HL-60 (cell line): ENCODE data around the gene GET4.
"Not testable (repeated sequence)": the region's sequence is repeated elsewhere in the genome, so short reads cannot be mapped to it uniquely, and the experiment has no call there.

Experiments
- DNase-seq, 2 experiments: peaks; one replicate each; pipeline ENCODE4 v3.0.0-alpha.2; 2010 to 2020; ENCODE audit warnings: low read depth in 1 of 2, low spot score in 1 of 2
- H3K27ac ChIP-seq: fragments of 250-450 bp; sonication (Bioruptor Pico); replicated peaks from 2 replicates; pipeline ENCODE4 v1.5.1; 2020; ENCODE audit warnings: mild to moderate bottlenecking, moderate library complexity
- H3K27me3 ChIP-seq: fragments of 250-450 bp; sonication (Bioruptor Pico); 2 replicates; pipeline ENCODE4 v1.5.1; 2021; ENCODE audit warnings: mild to moderate bottlenecking, moderate library complexity; ENCODE audit not compliant: insufficient read depth, poor library complexity, severe bottlenecking
- H3K4me3 ChIP-seq: replicated peaks from 2 replicates; pipeline ENCODE4 v1.5.1; 2011; ENCODE audit warnings: mild to moderate bottlenecking, control low read depth, low read length; ENCODE audit not compliant: insufficient read depth
- GABPA ChIP-seq: IDR thresholded peaks from 2 replicates; pipeline ENCODE4 v1.6.1; 2012; ENCODE audit warnings: low read depth
- POLR2AphosphoS5 ChIP-seq: IDR thresholded peaks from 2 replicates; pipeline ENCODE4 v1.6.1; 2012; ENCODE audit warnings: low read depth
- SPI1 ChIP-seq: IDR thresholded peaks from 2 replicates; pipeline ENCODE4 v1.6.1; 2012; ENCODE audit warnings: low read depth, mild to moderate bottlenecking, borderline replicate concordance
- TF ChIP-seq, protein P1 (sequence below): IDR thresholded peaks from 2 replicates; pipeline ENCODE4 v1.6.1; 2012; ENCODE audit warnings: low read depth; ENCODE audit not compliant: insufficient replicate concordance
- TF ChIP-seq, protein P2 (sequence below): IDR thresholded peaks from one replicate; pipeline ENCODE4 v1.5.1; 2011; ENCODE audit warnings: low read length, control low read depth, inconsistent platforms; ENCODE audit not compliant: insufficient read depth

Gene GET4

DNA sequence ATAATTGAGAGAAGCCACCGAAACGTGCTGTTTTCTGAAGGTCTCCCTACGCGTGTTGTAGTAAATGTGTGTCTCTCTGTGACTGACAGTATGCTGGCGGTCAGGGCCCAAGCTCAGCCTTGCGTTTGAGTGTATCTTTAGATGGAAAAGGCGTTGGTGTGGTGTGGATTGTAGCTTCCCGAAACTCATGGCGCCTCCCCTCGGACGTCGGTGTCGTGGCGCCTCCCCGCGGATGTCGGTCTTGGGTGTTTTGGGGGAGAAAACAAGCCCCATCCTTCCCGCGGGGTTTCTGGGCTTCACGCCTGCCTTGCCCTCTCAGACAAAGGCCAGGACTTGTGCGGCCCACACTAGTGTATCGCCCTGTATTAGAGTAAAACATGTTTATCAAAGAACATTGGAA is 31.3 kb upstream of the GET4 start:
- no peak overlapping the region for H3K4me3 ChIP-seq
- H3K27me3 ChIP-seq: no peaks in the 10 kb centered on the region
- DNase-seq: no peak
- no peak overlapping the region for H3K27ac ChIP-seq
- TF ChIP-seq, protein P1, sequence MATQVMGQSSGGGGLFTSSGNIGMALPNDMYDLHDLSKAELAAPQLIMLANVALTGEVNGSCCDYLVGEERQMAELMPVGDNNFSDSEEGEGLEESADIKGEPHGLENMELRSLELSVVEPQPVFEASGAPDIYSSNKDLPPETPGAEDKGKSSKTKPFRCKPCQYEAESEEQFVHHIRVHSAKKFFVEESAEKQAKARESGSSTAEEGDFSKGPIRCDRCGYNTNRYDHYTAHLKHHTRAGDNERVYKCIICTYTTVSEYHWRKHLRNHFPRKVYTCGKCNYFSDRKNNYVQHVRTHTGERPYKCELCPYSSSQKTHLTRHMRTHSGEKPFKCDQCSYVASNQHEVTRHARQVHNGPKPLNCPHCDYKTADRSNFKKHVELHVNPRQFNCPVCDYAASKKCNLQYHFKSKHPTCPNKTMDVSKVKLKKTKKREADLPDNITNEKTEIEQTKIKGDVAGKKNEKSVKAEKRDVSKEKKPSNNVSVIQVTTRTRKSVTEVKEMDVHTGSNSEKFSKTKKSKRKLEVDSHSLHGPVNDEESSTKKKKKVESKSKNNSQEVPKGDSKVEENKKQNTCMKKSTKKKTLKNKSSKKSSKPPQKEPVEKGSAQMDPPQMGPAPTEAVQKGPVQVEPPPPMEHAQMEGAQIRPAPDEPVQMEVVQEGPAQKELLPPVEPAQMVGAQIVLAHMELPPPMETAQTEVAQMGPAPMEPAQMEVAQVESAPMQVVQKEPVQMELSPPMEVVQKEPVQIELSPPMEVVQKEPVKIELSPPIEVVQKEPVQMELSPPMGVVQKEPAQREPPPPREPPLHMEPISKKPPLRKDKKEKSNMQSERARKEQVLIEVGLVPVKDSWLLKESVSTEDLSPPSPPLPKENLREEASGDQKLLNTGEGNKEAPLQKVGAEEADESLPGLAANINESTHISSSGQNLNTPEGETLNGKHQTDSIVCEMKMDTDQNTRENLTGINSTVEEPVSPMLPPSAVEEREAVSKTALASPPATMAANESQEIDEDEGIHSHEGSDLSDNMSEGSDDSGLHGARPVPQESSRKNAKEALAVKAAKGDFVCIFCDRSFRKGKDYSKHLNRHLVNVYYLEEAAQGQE: no peak
- TF ChIP-seq POLR2AphosphoS5 (no peak), GABPA (no peak), SPI1 (no peak)
- TF ChIP-seq, protein P2, sequence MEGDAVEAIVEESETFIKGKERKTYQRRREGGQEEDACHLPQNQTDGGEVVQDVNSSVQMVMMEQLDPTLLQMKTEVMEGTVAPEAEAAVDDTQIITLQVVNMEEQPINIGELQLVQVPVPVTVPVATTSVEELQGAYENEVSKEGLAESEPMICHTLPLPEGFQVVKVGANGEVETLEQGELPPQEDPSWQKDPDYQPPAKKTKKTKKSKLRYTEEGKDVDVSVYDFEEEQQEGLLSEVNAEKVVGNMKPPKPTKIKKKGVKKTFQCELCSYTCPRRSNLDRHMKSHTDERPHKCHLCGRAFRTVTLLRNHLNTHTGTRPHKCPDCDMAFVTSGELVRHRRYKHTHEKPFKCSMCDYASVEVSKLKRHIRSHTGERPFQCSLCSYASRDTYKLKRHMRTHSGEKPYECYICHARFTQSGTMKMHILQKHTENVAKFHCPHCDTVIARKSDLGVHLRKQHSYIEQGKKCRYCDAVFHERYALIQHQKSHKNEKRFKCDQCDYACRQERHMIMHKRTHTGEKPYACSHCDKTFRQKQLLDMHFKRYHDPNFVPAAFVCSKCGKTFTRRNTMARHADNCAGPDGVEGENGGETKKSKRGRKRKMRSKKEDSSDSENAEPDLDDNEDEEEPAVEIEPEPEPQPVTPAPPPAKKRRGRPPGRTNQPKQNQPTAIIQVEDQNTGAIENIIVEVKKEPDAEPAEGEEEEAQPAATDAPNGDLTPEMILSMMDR: no peak

DNA sequence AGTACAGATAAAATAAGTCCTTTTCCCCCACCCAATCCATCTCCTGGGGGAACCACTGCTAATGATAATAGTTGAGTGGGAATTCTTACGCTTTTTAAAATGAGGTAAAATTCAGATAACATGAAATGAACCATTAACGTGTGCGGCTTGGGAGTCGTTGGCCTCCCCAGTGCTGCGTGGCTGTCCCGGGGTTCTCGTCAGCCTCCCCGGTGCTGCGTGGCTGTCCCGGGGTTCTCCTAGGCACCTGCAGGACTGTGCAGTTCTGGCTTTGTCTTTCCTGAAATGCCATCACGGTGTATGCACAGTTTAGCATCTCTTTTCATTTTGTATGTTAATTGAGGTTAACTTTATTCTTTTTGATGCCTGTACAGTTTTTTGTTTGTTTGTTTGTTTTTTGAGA is 30.6 kb upstream of the GET4 start:
- TF ChIP-seq POLR2AphosphoS5 (no peak), GABPA (no peak), SPI1 (no peak)
- TF ChIP-seq, protein P1: no peak
- TF ChIP-seq, protein P2: no peak
- Histone ChIP-seq H3K27ac (no peak overlapping the region), H3K4me3 (no peak overlapping the region), H3K27me3 (no peaks in the 10 kb centered on the region)
- no peak for DNase-seq

DNA sequence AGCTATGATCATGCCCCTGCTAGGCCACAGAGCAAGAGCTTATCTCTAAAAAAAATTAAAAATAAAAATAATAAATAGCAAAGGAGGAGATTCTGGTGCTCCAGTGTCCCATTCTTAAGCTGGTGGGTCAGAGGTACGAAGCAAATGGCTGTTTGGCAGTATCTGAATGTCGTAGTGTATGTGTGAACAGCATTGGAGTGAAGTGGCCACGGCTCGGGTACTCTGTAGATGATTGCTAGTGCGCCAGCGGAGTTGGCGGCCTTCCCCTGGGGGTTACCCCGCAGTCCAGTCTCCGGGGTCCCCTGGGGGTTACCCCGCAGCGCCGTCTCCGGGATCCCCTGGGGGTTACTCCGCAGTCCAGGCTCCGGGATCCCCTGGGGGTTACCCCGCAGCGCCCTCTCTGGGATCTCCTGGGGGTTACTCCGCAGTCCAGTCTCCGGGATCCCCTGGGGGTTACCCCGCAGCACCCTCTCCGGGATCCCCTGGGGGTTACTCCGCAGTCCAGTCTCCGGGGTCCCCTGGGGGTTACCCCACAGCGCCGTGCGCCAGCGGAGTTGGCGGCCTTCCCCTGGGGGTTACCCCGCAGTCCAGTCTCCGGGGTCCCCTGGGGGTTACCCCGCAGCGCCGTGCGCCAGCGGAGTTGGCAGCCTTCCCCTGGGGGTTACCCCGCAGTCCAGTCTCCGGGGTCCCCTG is 29.2 kb upstream of the GET4 start:
- not testable (repeated sequence) for H3K27ac ChIP-seq, H3K27me3 ChIP-seq, H3K4me3 ChIP-seq, DNase-seq

DNA sequence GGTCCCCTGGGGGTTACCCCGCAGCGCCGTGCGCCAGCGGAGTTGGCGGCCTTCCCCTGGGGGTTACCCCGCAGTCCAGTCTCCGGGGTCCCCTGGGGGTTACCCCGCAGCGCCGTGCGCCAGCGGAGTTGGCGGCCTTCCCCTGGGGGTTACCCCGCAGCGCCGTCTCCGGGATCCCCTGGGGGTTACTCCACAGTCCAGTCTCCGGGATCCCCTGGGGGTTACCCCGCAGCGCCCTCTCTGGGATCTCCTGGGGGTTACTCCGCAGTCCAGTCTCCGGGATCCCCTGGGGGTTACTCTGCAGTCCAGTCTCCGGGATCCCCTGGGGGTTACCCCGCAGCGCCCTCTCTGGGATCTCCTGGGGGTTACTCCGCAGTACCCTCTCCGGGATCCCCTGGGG is 28.6 kb upstream of the GET4 start:
- H3K4me3 ChIP-seq, H3K27ac ChIP-seq, DNase-seq, H3K27me3 ChIP-seq: not testable (repeated sequence)

DNA sequence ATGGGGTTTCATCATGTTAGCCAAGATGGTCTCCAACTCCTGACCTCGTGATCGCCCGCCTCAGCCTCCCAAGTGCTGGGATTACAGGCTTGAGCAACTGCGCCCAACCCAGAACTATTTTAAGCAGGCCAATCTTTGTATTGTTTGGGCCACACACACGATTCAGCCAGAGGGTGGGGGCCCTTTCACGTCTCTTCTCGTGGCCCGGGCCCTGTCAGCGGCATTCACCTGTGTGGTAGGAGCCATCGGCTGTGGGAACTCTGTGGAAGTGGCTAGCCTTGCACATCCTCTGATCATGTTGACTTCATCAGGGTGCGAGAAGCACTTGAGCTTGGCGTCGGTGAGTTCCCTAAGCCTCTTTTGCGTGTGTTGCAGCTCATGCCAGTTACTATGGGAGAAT is 27.2 kb upstream of the GET4 start:
- Histone ChIP-seq H3K27me3 (no peaks in the 10 kb centered on the region), H3K27ac (no peak overlapping the region), H3K4me3 (no peak overlapping the region)
- no peak for TF ChIP-seq GABPA
- no peak for TF ChIP-seq SPI1
- no peak for TF ChIP-seq POLR2AphosphoS5
- TF ChIP-seq, protein P2: no peak
- TF ChIP-seq, protein P1: no peak
- no peak for DNase-seq
